ENCODE results near the gene ITGB6. TPM values are rescaled to one million over a fixed set of nuclear protein-coding genes. Genes with fewer than 3 reads are reported as not detected.

Gene ITGB6
- total and polyA plus RNA-seq, 5 experiments from 2014 or later = not detected

- Mint-ChIP-seq H3K27me3 (peaks cover 24 to 67% (median 59%) of the 10 kb centered on the region in 5 donors), H3K36me3 (peaks cover 0 to 6% (median 4%) of the 10 kb centered on the region in 3 donors), H3K27ac (no peak overlapping the region), H3K4me3 (peak overlapping the region in 9 of 10 donors; percentile 49 to 79 (median 64)), H3K4me1 (peaks cover 4 to 9% (median 7%) of the 10 kb centered on the region in 4 donors), H3K9me3 (peaks cover 0 to 1% (median 0%) of the 10 kb centered on the region in 9 donors)
- POLR2A ChIA-PET = no interaction called here
- DNase-seq (peak in 1 of 10 donors; percentile 8), ATAC-seq (peak in 1 of 2 donors; percentile 8)
Observed at GRCh38 chr2:160061944-160062291, 138.2 kb downstream of the ITGB6 start.

DNA sequence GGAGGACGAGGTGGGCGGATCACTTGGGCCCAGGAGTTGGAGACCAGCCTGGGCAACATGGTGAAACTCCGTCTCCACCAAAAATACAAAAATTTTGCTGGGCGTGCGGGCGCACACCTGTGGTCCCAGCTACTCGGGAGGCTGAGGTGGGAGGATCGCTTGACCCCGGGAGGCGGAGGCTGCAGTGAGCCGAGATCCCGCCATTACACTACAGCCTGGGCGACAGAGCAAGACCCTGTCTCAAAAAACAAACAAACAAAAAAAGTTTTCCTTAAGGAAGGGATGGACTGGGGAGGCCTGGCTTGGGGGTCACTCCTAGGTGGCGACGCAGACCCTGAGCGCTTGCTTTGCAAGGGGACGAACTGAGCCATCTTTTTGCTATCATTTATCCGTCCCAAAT is 138.5 kb downstream of the ITGB6 start:
- Mint-ChIP-seq H3K27ac (no peak overlapping the region), H3K4me1 (peaks cover 4 to 9% (median 7%) of the 10 kb centered on the region in 4 donors), H3K36me3 (peaks cover 0 to 6% (median 4%) of the 10 kb centered on the region in 3 donors), H3K27me3 (peaks cover 24 to 69% (median 62%) of the 10 kb centered on the region in 5 donors), H3K9me3 (peaks cover 0 to 1% (median 0%) of the 10 kb centered on the region in 9 donors), H3K4me3 (peak overlapping the region in 7 of 10 donors; percentile 26 to 64 (median 43))
- ATAC-seq (no peak), DNase-seq (no peak)
- POLR2A ChIA-PET = no interaction called here

GRCh38 chr2:160060297-160060696 is 139.8 kb downstream of the ITGB6 start:
- peaks cover 26 to 69% (median 61%) of the 10 kb centered on the region in 5 donors for H3K27me3 Mint-ChIP-seq
- H3K4me3 Mint-ChIP-seq = no peak overlapping the region
- ATAC-seq = no peak

GRCh38 chr2:160057356-160057755 is 142.7 kb downstream of the ITGB6 start:
- Mint-ChIP-seq H3K27ac (peak overlapping the region in 1 of 10 donors; percentile 40), H3K27me3 (peaks cover 24 to 50% (median 47%) of the 10 kb centered on the region in 5 donors), H3K4me1 (peaks cover 0 to 1% (median 0%) of the 10 kb centered on the region in 4 donors), H3K9me3 (no peaks in the 10 kb centered on the region), H3K4me3 (no peak overlapping the region), H3K36me3 (peaks cover 0 to 6% (median 4%) of the 10 kb centered on the region in 3 donors)
- no peak for ATAC-seq
- DNase-seq = no peak
- POLR2A ChIA-PET = no interaction called here

More at GRCh38 chr2:160060297-160060696, 139.8 kb downstream of the ITGB6 start:
- POLR2A ChIA-PET = no interaction called here
- Mint-ChIP-seq H3K9me3 (peaks cover 0 to 1% (median 0%) of the 10 kb centered on the region in 9 donors), H3K4me1 (peaks cover 4 to 9% (median 7%) of the 10 kb centered on the region in 4 donors), H3K36me3 (peaks cover 0 to 6% (median 4%) of the 10 kb centered on the region in 3 donors), H3K27ac (no peak overlapping the region)
- no peak for DNase-seq

DNA sequence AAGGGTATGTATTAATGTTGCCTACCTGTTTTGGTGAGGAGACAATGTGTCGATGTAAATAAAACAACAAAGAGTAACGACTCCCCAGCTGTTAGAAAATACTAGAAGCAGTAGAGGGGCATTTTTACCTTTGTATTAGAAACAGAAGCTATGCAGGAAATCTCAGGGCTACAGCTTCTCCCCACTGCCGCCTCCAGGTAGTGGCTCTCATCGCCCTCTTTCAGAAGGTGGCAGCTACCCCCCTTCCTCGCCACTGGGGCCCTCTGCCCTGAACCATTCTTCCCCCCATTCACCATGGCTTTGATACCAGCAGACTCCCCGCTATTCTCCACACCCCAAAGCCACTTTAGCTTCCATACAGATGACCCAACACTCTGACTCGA is 144.4 kb downstream of the ITGB6 start:
- POLR2A ChIA-PET = no interaction called here
- peaks cover 0 to 6% (median 4%) of the 10 kb centered on the region in 3 donors for H3K36me3 Mint-ChIP-seq
- no peak overlapping the region for H3K27ac Mint-ChIP-seq
- H3K4me3 Mint-ChIP-seq = no peak overlapping the region
- H3K4me1 Mint-ChIP-seq = no peaks in the 10 kb centered on the region
- DNase-seq (no peak), ATAC-seq (no peak)
- peaks cover 20 to 47% (median 38%) of the 10 kb centered on the region in 5 donors for H3K27me3 Mint-ChIP-seq
- H3K9me3 Mint-ChIP-seq = no peaks in the 10 kb centered on the region

GRCh38 chr2:160054984-160055725 is 144.9 kb downstream of the ITGB6 start:
- Mint-ChIP-seq H3K27ac (no peak overlapping the region), H3K9me3 (no peaks in the 10 kb centered on the region), H3K36me3 (peaks cover 0 to 6% (median 0%) of the 10 kb centered on the region in 3 donors), H3K4me1 (no peaks in the 10 kb centered on the region), H3K27me3 (peaks cover 18 to 46% (median 33%) of the 10 kb centered on the region in 5 donors), H3K4me3 (no peak overlapping the region)
- DNase-seq (no peak), ATAC-seq (no peak)
- POLR2A ChIA-PET = no interaction called here

GRCh38 chr2:160053946-160054345 is 146.1 kb downstream of the ITGB6 start:
- Mint-ChIP-seq H3K27me3 (peaks cover 12 to 36% (median 25%) of the 10 kb centered on the region in 5 donors), H3K4me3 (no peak overlapping the region), H3K4me1 (no peaks in the 10 kb centered on the region), H3K9me3 (no peaks in the 10 kb centered on the region), H3K36me3 (peaks cover 0 to under 1% (median 0%) of the 10 kb centered on the region in 3 donors), H3K27ac (no peak overlapping the region)
- ATAC-seq (no peak), DNase-seq (no peak)
- POLR2A ChIA-PET = no interaction called here

DNA sequence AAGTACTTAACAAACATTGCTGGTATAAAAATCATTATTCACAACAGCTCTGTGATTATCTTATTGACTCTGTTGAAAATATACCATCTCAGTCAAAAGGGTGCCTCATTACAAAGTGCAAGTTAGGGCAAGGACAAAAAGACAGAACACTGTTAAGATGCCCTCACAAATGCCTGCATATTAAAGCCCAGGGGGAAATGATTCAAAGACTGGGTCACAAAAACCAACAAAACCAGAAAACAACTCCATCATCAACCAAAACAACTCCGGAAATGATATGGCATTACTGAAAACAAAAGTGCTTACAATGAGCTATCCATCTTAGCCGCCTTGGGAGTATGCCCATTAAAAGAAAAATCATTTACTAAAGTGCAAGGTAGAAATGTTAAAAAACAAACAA is 147.5 kb downstream of the ITGB6 start:
- no peaks in the 10 kb centered on the region for H3K36me3 Mint-ChIP-seq
- peaks cover 6 to 22% (median 13%) of the 10 kb centered on the region in 5 donors for H3K27me3 Mint-ChIP-seq
- DNase-seq (no peak), ATAC-seq (no peak)
- H3K4me3 Mint-ChIP-seq = no peak overlapping the region
- POLR2A ChIA-PET = no interaction called here
- H3K4me1 Mint-ChIP-seq = no peaks in the 10 kb centered on the region
- no peaks in the 10 kb centered on the region for H3K9me3 Mint-ChIP-seq
- no peak overlapping the region for H3K27ac Mint-ChIP-seq

GRCh38 chr2:160051371-160051800 is 148.7 kb downstream of the ITGB6 start:
- POLR2A ChIA-PET = no interaction called here
- no peak for DNase-seq
- H3K4me1 Mint-ChIP-seq = no peaks in the 10 kb centered on the region
- H3K27me3 Mint-ChIP-seq = peaks cover 5 to 13% (median 6%) of the 10 kb centered on the region in 5 donors
- no peak overlapping the region for H3K4me3 Mint-ChIP-seq
- no peak for ATAC-seq
- H3K9me3 Mint-ChIP-seq = no peaks in the 10 kb centered on the region
- no peaks in the 10 kb centered on the region for H3K36me3 Mint-ChIP-seq
- no peak overlapping the region for H3K27ac Mint-ChIP-seq

- Mint-ChIP-seq H3K9me3 (no peaks in the 10 kb centered on the region), H3K4me1 (no peaks in the 10 kb centered on the region), H3K27ac (no peak overlapping the region), H3K4me3 (no peak overlapping the region), H3K27me3 (peaks cover 5 to 13% (median 5%) of the 10 kb centered on the region in 5 donors), H3K36me3 (no peaks in the 10 kb centered on the region)
- DNase-seq (no peak), ATAC-seq (no peak)
- POLR2A ChIA-PET = no interaction called here
Observed at GRCh38 chr2:160050147-160050546, 149.9 kb downstream of the ITGB6 start.

Other genes with a start within 250 kb of the ITGB6 start
- gene PLA2R1, start 137.7 kb downstream of the ITGB6 start, total RNA-seq = not detected
- gene PLA2R1, start 137.7 kb downstream of the ITGB6 start, polyA plus RNA-seq = not detected

Measured in naive thymus-derived CD8-positive, alpha-beta T cell (primary cell).